Measurements from ENCODE around the gene PROM1. TPM values are rescaled to one million over a fixed set of nuclear protein-coding genes. Genes with fewer than 3 reads are reported as not detected.

The PROM1 gene
- total RNA-seq, 1 donor from 2014 or later = 65.3 TPM

DNA sequence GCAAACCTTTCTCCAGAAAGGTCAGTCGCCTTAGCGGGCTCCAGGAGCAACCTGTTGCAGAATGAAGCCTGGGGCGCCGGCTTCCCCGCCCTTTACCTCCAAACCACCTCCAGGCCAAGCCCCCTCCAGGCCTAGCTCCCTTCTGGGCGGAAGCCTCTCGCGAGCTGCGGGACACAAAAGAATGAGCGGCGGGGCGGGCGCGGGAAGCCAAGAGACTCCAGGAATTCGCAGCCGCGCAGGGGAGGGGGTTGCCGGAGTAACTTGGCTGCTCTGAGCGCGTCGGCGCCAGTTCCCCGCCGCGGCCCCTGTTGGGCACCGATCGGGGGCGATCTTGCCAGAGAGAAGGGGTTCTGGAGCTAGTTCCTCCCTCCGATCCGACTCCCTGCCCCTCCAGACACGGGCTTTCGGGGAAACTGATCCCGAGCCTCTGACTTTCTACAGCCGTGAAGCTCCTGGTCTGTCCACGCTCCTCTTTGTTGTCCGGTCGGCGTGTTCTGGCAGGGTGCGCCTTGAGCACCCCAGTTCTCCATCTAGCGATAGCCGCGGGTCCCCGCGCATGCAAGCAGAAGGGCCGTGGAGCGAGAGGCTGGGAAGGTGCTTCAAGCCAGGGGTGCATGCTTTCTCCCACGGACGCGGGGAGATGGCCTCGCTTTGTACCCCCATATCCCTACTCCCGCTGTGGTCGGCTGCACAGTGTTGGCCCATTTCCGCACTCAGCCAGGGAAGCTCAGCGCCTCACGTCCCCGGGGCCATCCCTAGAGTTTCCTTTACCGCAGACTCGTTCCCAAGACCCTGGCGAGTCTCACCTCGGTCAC, 1.2 kb downstream of the PROM1 start:
- TF ChIP-seq, protein P1, sequence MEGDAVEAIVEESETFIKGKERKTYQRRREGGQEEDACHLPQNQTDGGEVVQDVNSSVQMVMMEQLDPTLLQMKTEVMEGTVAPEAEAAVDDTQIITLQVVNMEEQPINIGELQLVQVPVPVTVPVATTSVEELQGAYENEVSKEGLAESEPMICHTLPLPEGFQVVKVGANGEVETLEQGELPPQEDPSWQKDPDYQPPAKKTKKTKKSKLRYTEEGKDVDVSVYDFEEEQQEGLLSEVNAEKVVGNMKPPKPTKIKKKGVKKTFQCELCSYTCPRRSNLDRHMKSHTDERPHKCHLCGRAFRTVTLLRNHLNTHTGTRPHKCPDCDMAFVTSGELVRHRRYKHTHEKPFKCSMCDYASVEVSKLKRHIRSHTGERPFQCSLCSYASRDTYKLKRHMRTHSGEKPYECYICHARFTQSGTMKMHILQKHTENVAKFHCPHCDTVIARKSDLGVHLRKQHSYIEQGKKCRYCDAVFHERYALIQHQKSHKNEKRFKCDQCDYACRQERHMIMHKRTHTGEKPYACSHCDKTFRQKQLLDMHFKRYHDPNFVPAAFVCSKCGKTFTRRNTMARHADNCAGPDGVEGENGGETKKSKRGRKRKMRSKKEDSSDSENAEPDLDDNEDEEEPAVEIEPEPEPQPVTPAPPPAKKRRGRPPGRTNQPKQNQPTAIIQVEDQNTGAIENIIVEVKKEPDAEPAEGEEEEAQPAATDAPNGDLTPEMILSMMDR (conservative IDR thresholded peaks at IDR 0.05) = no peak
- Mint-ChIP-seq H3K27me3 (ENCODE audit: low read depth) (peaks cover 60% of the 10 kb centered on the region), H3K4me3 (peak overlapping the region; percentile 95), H3K27ac (ENCODE audit: unreplicated experiment) (peak overlapping the region; percentile 97), H3K9me3 (no peaks in the 10 kb centered on the region), H3K36me3 (ENCODE audit: low read depth) (no peaks in the 10 kb centered on the region), H3K4me1 (peaks cover 28% of the 10 kb centered on the region)
- peak; percentile 66 for DNase-seq (ENCODE audit: low read depth, low spot score)

DNA sequence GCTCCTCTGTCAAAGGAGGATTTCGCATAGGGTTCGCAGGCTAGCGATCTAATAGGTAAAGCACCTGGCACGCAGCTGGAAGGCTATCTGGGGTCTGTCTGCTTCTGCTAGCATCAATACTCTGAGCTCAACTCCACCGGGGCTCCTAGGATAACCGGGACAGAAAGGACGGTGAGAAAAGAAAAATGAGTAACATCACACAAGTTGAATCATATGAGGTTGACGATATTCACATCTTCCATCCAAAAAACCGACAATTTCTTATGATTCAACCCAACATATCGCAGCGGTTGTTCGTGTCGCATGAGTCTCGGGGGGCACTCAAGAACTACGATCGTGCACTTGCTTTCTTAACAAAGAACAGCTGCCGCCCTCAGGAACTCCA, 1.8 kb downstream of the PROM1 start:
- TF ChIP-seq, protein P1 (conservative IDR thresholded peaks at IDR 0.05) = no peak
- peaks cover 23% of the 10 kb centered on the region for H3K4me1 Mint-ChIP-seq
- DNase-seq (ENCODE audit: low read depth, low spot score) = no peak
- H3K27me3 Mint-ChIP-seq (ENCODE audit: low read depth) = peaks cover 54% of the 10 kb centered on the region
- H3K9me3 Mint-ChIP-seq = no peaks in the 10 kb centered on the region
- H3K36me3 Mint-ChIP-seq (ENCODE audit: low read depth) = no peaks in the 10 kb centered on the region
- peak overlapping the region; percentile 95 for H3K4me3 Mint-ChIP-seq
- peak overlapping the region; percentile 97 for H3K27ac Mint-ChIP-seq (ENCODE audit: unreplicated experiment)

DNA sequence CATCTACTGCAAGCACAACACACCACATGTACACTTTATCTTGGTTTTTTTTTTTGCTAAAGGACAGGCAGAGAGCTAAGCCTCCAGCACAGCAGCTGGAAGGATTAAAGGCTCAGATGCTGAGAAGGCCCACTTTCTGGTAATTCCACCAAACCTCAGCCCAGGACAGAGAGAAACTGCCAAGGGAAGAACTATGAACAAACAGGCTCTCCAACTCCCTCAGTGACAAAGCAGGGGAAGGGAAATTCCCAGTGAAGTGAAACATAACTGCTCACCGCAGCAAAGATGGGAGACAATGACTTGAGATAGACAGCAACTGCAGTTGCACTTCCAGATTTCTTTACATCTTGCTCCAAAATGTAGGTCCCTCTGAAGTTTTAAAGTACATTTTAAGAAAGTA, 4.8 kb downstream of the PROM1 start:
- TF ChIP-seq, protein P1 (conservative IDR thresholded peaks at IDR 0.05) = no peak
- peaks cover 21% of the 10 kb centered on the region for H3K4me1 Mint-ChIP-seq
- peak overlapping the region; percentile 41 for H3K4me3 Mint-ChIP-seq
- H3K27me3 Mint-ChIP-seq (ENCODE audit: low read depth) = peaks cover 26% of the 10 kb centered on the region
- no peak for DNase-seq (ENCODE audit: low read depth, low spot score)
- no peaks in the 10 kb centered on the region for H3K9me3 Mint-ChIP-seq
- H3K27ac Mint-ChIP-seq (ENCODE audit: unreplicated experiment) = no peak overlapping the region
- peaks cover 2% of the 10 kb centered on the region for H3K36me3 Mint-ChIP-seq (ENCODE audit: low read depth)

DNA sequence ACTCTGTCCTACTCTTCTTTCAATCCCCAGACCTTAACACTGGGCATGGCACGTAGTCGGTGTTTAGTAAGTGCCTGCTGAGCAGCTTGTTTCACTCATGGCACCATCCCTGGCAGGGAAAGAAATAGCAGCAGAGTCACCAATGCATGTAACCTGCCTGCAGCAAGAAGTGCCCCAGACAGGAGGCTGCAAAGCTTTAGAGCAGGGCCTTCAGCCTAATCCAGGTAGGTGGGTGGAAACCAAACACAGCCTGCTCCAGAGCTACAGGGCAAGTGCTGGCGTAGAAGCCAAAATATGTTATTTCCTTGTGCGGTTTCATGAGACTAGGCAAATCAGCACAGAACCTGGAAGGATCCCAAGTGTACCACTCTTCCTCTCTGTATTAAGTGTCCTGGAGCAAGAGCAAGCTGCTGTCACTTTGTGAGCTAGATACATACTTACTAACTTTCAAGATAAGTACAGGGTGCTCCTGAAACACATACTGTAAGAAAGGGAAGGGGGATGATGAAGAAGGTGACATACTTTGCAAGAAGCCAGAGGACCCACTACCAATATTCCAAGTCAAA, 5.5 kb downstream of the PROM1 start:
- Mint-ChIP-seq H3K36me3 (ENCODE audit: low read depth) (peaks cover 3% of the 10 kb centered on the region), H3K27ac (ENCODE audit: unreplicated experiment) (no peak overlapping the region), H3K4me1 (peaks cover 18% of the 10 kb centered on the region), H3K4me3 (peak overlapping the region; percentile 41), H3K9me3 (no peaks in the 10 kb centered on the region), H3K27me3 (ENCODE audit: low read depth) (peaks cover 18% of the 10 kb centered on the region)
- TF ChIP-seq, protein P1 (conservative IDR thresholded peaks at IDR 0.05) = no peak
- no peak for DNase-seq (ENCODE audit: low read depth, low spot score)

DNA sequence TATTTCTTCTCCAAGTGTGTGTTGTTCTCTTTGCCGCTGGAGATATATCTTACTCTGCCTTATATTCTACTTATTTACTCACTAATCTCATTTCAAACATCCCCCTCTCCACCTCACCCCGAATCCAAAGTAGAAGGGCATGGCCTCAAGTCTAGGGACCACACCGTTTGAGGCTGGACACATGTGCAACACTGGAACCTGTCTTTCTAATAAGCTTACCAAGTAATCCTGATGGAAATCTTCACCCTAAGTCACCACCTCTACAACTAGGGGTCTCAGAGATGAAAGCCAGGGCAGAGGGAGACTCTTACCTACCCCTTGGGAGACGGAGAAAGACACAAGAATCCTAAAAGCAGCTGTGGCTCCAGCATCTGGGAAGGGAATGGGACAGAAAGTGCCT, 6.0 kb downstream of the PROM1 start:
- Mint-ChIP-seq H3K27me3 (ENCODE audit: low read depth) (peaks cover 14% of the 10 kb centered on the region), H3K36me3 (ENCODE audit: low read depth) (peaks cover 5% of the 10 kb centered on the region), H3K4me3 (no peak overlapping the region), H3K4me1 (peaks cover 18% of the 10 kb centered on the region), H3K27ac (ENCODE audit: unreplicated experiment) (no peak overlapping the region), H3K9me3 (no peaks in the 10 kb centered on the region)
- TF ChIP-seq, protein P1 (conservative IDR thresholded peaks at IDR 0.05) = no peak
- no peak for DNase-seq (ENCODE audit: low read depth, low spot score)

Measured in neural crest cell (in vitro differentiated cells).